HCT116 (cell line): ENCODE results near the gene SSBP1.

Experiments used
- CBX3 ChIP-seq: IDR thresholded peaks from 2 replicates; pipeline ENCODE4 v1.6.1; 2012; ENCODE audit warnings: low read depth
- CEBPB ChIP-seq: IDR thresholded peaks from 2 replicates; pipeline ENCODE4 v1.6.1; 2012; ENCODE audit warnings: low read depth
- EZH2 ChIP-seq: fragments of 200-600 bp; sonication (generic); IDR thresholded peaks from 2 replicates; pipeline ENCODE4 v1.6.1; 2017; ENCODE audit warnings: antibody characterized with exemption, mixed run types
- EZH2phosphoT487 ChIP-seq: fragments of 200-600 bp; IDR thresholded peaks from 2 replicates; pipeline ENCODE4 v1.6.1; 2018; ENCODE audit warnings: antibody characterized with exemption, borderline replicate concordance
- FOSL1 ChIP-seq: IDR thresholded peaks from 2 replicates; pipeline ENCODE4 v1.6.1; 2012; ENCODE audit warnings: low read depth
- JUND ChIP-seq: IDR thresholded peaks from 2 replicates; pipeline ENCODE4 v1.6.1; 2012
- POLR2A ChIP-seq: IDR thresholded peaks from 2 replicates; pipeline ENCODE4 v1.7.0; 2011; ENCODE audit warnings: borderline replicate concordance; ENCODE audit not compliant: insufficient read depth, insufficient read length; ENCODE audit errors: extremely low read depth
- RAD21 ChIP-seq: IDR thresholded peaks from 2 replicates; pipeline ENCODE4 v1.6.1; 2012; ENCODE audit warnings: low read depth, mild to moderate bottlenecking
- SIN3A ChIP-seq: IDR thresholded peaks from 2 replicates; pipeline ENCODE4 v1.6.1; 2012; ENCODE audit warnings: low read depth
- SRF ChIP-seq: IDR thresholded peaks from 2 replicates; pipeline ENCODE4 v1.6.1; 2012; ENCODE audit warnings: low read depth
- TCF7L2 ChIP-seq: IDR thresholded peaks from 2 replicates; pipeline ENCODE4 v1.7.0; 2011; ENCODE audit warnings: borderline replicate concordance, inconsistent platforms; ENCODE audit not compliant: insufficient read depth, insufficient read length; ENCODE audit errors: extremely low read depth
- ZNF274 ChIP-seq: fragments of 200-500 bp; sonication (Bioruptor generic); IDR thresholded peaks from 2 replicates; pipeline ENCODE4 v1.6.1; 2014; ENCODE audit warnings: mild to moderate bottlenecking, low read depth, low read length, inconsistent platforms
- TF ChIP-seq, protein P1 (sequence below): IDR thresholded peaks from 2 replicates; pipeline ENCODE4 v1.6.1; 2012; ENCODE audit warnings: low read depth
- TF ChIP-seq, protein P2 (sequence below), 3 experiments: fragments of 200-600 bp in 1 of 3; sonication (generic) in 1 of 3; IDR thresholded peaks in 2 of 3; conservative IDR thresholded peaks in 1 of 3; 2 replicates each; pipeline ENCODE4 v1.5.1; 2012 to 2017; ENCODE audit warnings: low read depth in 2 of 3, low read length in 2 of 3, antibody characterized with exemption in 1 of 3, borderline replicate concordance in 1 of 3, control low read depth in 1 of 3, mild to moderate bottlenecking in 1 of 3, mixed read lengths in 1 of 3, mixed run types in 1 of 3, moderate library complexity in 1 of 3; ENCODE audit not compliant: insufficient read depth in 1 of 3

- TF ChIP-seq, protein P1, sequence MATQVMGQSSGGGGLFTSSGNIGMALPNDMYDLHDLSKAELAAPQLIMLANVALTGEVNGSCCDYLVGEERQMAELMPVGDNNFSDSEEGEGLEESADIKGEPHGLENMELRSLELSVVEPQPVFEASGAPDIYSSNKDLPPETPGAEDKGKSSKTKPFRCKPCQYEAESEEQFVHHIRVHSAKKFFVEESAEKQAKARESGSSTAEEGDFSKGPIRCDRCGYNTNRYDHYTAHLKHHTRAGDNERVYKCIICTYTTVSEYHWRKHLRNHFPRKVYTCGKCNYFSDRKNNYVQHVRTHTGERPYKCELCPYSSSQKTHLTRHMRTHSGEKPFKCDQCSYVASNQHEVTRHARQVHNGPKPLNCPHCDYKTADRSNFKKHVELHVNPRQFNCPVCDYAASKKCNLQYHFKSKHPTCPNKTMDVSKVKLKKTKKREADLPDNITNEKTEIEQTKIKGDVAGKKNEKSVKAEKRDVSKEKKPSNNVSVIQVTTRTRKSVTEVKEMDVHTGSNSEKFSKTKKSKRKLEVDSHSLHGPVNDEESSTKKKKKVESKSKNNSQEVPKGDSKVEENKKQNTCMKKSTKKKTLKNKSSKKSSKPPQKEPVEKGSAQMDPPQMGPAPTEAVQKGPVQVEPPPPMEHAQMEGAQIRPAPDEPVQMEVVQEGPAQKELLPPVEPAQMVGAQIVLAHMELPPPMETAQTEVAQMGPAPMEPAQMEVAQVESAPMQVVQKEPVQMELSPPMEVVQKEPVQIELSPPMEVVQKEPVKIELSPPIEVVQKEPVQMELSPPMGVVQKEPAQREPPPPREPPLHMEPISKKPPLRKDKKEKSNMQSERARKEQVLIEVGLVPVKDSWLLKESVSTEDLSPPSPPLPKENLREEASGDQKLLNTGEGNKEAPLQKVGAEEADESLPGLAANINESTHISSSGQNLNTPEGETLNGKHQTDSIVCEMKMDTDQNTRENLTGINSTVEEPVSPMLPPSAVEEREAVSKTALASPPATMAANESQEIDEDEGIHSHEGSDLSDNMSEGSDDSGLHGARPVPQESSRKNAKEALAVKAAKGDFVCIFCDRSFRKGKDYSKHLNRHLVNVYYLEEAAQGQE = no peak
- TF ChIP-seq, protein P2, sequence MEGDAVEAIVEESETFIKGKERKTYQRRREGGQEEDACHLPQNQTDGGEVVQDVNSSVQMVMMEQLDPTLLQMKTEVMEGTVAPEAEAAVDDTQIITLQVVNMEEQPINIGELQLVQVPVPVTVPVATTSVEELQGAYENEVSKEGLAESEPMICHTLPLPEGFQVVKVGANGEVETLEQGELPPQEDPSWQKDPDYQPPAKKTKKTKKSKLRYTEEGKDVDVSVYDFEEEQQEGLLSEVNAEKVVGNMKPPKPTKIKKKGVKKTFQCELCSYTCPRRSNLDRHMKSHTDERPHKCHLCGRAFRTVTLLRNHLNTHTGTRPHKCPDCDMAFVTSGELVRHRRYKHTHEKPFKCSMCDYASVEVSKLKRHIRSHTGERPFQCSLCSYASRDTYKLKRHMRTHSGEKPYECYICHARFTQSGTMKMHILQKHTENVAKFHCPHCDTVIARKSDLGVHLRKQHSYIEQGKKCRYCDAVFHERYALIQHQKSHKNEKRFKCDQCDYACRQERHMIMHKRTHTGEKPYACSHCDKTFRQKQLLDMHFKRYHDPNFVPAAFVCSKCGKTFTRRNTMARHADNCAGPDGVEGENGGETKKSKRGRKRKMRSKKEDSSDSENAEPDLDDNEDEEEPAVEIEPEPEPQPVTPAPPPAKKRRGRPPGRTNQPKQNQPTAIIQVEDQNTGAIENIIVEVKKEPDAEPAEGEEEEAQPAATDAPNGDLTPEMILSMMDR (IDR thresholded peaks at IDR 0.05 in 2 of 3, conservative IDR thresholded peaks at IDR 0.05 in 1 of 3; ENCODE audit: borderline replicate concordance in 1 of 3, insufficient read depth in 1 of 3, low read depth in 2 of 3, low read length in 2 of 3) = no peak
- TF ChIP-seq POLR2A (no peak), RAD21 (no peak), SRF (no peak), ZNF274 (no peak), FOSL1 (no peak), CEBPB (no peak), EZH2 (no peak), SIN3A (no peak), TCF7L2 (no peak), CBX3 (no peak), JUND (no peak), EZH2phosphoT487 (no peak)
Observed at GRCh38 chr7:141715018-141715417, 23.1 kb upstream of the SSBP1 start.
